CD1c-positive myeloid dendritic cell (primary cell): ENCODE measurements around the gene NKIRAS2.
A peak's percentile ranks its signal among the peaks of the same experiment; 100 is the strongest.

Source experiments
- DNase-seq: peaks from one replicate; pipeline ENCODE4 v3.0.0-alpha.2; 2016; ENCODE audit errors: extremely low spot score

The NKIRAS2 gene

DNA sequence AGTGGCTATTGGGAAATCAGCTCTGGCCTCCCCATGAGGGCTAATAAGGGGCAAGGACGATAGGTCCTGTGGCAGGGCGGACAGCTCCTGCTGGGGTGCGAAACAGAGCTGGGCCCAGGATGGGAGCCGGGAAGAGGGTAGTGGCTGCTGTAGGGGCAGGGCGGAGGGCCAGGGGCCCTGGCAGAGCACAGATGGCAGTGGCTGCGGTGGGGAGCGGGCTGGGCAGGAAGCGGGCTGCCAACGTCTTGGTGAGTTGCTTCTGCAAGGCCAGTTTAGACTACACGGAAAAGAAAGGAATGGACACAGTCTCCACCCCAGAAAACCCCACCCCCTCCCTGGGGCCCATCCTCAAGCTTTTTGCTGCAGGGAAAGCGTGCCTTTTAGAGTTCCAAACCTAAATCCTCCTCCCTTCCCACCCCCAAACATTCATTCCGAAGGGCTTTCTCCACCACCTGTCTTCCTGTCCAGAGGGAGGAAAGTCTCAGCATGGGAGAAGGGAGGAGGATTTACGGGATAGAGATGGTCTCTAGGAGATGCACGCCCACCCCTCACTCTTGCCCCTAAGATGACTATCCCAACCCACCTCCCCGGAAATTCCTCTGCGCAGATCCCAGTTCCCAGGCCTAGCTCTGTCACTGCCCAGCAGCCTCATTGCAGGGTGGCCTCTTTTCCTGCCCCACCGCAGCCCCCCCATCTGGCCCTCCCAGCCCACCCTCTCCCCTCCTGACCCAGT, 7.1 kb downstream of the NKIRAS2 start:
- DNase-seq = no peak

DNA sequence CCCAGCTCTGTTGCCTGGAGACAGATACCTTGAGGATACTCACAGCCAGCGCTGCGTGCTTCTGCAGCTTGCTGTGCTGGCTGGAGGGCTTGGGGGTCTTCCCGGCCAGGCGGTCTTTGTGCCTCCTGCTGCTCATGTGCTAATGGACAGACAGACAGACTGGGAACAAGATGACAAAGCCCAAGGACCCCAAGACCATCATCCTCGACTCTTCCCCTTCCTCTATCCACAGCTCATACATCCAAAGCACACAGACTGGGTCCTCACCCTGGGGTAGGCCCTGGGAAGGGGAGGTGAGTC, 7.7 kb downstream of the NKIRAS2 start:
- no peak for DNase-seq

DNA sequence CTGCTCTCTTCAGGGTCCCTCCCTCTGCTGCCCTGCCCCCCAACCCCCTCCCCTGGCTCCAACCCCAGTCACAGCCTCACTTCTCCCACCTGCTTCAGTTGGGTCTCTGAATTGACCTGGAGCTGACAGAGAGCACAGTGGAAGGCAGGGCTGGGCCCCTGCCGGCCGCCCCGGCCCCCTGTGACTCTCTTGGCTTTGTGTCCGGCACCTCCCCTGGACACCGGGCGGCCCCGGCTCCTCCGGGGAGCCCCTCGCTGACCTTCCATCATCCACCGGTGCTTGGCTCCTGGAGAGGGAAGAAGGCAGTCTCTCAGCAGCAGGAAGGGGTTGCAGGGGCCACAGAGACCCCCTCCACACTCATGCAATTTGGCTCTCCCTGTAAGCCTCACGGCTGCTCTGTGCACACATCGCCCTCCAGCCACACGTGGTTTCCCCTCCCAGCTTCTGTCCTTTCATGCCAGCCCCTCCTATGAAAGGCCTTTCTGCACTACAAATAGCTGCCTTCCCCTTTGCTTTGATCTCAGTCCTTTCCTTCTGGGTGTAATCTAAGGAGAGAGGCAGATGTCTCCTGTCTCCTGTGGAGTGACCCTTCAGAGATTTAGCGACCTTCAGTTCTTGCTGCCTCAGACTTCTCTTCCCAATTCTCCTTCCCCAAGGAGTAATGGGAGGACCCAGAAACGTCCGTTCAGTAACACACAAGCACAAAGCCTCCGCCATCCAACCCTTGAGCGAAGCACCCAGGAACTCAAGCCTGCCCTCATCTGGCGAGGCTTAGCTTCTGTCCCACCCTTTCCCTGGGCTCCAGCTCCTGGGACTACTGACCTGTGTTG, 8.3 kb downstream of the NKIRAS2 start:
- DNase-seq = no peak

DNA sequence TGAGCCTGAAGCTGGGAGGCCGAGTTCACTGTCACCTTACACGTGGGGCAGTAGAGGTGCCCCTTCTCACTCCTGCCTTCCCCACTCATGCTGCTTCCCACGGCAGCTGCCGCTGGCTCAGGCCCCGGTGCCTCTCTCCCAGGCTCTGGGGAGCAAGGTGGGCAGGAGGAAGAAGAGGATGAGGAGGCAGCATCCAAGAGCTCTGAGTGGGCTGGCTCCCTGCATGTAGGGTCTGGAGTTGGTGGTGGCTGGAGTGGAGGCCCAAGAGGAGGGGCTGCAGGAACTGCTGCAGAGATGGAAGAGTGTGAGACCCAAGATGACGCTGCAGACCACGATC, 8.9 kb downstream of the NKIRAS2 start:
- no peak for DNase-seq

DNA sequence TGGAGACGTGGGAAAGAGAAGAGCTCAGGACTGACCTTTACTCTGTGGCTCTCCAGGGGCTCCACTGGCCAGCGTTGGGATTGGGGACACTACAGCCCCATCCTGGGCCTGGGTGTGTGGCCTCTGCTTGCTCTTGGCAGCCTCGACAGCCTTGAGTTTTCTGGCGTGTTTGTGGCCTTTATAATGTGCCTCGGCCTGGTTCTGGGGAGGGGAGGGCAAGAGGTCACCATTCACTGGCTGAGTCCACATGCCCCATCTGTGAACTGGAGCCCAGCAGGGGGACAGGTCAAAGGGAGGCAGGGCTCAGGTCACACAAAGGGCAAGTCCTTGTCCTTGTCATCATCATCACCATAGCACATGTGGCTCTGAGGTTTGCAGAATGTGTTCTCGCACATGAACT, 11.7 kb downstream of the NKIRAS2 start:
- DNase-seq = no peak

DNA sequence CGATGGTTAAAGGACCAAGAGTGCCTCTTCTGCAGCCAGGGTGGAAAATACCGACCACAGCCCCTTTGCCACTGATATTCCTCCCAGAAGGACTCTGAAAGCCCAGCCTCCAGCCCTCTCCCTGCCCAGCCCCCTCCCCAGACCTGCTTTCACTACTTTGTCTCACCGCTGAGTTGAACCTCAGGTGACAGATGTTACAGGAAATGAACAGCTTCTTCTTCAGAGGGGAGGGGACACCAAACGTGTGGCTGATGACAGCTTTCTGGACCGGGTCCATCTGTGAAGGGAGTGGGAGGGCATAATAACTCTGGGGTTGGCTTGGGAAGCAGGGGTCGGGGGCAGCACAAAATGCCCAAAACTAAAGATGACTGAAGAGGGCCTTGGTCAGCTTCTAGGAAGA, 14.2 kb downstream of the NKIRAS2 start:
- DNase-seq = no peak

DNA sequence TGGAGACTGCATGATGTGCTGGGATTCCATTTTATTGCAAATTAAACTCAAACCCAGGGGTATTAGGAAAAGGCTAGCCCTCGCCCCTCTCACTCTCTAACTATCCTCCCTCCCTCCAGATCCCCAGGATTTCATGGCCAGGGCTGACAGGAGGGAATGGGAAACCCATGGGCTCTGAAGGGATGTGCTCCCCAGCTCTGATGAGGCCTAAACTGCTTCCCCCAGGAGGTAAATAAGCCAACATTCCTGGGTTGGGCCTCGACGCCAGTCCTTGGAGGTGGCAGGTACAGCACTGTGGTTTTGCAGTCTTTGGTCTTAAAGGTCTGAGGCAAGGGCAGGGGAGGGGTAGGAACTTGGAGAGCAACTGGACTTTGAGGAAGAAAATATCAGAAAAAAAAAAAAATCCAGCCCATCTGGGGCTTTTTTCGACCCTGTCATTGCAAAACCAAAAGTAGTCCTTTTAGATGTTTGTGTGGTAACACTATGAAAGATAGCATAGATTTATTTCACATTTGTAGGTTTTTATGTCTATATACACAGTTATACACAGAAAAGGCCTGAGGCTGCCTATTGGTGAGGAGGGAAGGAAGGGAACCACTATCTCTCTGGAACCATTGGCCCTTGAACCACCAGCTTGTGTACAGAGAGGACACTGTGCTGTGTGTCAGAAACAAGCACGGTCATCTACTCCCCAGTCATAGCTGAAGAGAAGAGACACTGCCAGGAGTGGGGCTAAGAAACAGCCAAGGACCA, 18.5 kb downstream of the NKIRAS2 start:
- DNase-seq = no peak

DNA sequence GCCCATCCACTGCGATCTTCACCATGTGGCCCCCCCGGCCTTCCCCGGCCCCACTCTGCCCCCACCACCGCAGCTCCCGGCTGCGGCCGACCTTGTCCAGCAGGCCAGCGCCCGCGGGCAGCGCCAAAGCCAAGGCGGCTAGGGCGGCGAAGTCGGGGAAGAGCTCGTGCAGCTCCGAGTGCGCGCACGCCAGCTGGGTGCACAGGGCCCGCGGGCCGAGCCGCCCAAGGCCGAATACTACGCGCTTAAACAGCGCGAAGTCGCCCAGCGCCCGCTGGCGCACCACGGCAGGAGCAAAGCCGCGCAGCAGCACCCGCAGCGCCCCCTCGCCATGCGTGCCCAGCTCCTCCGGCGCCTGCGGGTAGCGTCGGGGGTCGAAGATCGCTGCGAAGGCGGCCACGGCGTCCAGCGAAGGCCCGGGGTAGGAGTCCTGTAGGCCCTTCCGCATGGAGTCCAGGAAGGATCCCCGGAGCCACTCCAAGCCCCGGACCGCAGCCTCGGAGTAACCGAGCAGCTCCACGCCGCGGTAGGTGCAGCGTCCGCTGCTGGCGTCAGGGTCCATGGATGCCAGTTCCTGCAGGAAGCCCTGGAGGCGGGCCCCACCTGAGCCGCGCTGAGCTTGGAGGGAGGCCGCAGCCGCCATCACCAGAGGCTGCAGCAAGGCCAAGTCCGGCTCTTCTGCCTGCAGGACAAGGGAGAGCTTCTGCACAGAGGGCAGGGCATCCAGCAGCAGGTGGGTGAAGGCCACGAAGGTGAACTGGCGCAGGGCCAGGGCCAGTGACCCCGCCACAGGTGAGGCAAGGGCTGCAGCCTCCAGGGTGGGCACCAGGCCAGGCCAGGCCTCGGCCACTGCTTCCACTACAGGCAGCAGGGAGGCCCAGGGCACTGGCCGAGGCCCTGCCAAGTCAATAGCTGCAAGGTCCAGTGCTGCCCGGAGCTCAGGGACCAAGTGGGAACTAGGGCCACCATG, 20.2 kb downstream of the NKIRAS2 start:
- DNase-seq = no peak

DNA sequence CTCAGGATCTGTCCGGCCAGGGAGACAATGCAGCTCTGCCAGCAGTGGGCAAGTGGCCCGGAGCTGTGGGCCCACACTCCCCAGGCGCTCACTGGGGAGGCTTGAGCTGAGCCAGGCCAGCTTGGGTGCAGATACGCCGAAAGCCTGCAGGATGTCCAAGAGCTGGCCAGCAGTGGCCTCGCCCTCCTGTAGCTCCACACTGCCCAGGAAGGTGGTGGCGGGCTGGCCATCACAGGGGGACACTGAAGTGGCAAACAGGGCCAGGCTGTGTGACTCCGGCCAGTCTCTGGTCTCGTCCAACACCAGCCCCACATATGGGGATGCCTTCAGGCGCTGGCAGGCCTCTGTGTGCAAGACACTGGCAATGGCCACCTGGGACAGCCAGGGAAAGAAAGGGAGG, 20.9 kb downstream of the NKIRAS2 start:
- no peak for DNase-seq

DNA sequence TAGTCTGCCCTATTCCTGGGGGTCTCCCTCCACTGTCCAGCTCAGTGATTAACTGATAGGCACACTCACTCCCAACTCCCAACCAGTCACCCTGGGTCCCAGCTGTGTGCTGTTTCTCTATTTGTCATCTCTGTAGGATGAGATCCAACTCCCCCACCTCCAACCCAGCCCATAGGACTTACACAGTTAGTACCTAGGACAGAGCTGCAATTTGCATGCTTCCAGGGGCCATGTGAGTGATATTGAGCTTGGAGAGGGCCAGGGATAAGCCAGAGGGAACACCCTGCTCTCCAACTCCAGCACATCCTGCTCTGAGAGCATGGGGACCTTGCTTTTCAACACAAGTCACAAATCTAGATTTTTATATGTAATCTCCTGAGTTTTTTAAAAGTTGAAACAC, 21.7 kb downstream of the NKIRAS2 start:
- DNase-seq = no peak

DNA sequence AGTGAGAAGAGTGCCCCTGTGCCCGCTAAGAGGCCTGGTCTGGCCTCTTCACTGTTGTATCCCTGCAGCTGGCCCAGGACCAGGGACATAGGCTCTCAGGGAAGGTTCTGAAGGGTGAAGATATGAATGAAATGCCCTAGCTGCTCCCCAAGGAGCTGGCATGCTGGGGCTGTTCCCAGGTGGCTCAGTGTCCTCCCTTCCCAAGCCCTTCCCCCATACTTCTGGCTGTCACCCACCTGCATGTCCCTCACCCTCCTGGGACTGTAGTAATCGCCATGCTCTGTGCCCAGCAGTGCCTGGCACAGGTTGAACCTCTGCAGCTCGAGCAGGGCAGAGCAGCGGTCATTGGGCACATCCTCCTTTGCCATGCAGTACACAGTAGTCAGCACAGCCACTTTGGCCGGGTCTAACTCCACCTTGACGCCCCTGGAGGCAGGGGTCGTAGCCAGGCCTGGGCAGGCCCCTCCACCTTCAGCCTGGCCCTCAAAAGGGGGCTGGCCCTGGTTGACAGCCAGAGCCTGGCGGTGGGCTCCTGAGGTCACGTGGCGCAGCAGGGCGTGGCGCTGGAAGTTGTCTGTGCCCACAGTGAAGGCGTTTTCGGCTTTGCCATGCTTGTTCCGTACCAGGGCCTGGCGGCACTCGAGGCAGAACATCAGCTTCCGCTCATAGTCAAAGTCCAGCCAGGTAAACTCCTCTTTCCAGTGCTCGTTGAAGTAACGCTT, 22.9 kb downstream of the NKIRAS2 start:
- DNase-seq = no peak

DNA sequence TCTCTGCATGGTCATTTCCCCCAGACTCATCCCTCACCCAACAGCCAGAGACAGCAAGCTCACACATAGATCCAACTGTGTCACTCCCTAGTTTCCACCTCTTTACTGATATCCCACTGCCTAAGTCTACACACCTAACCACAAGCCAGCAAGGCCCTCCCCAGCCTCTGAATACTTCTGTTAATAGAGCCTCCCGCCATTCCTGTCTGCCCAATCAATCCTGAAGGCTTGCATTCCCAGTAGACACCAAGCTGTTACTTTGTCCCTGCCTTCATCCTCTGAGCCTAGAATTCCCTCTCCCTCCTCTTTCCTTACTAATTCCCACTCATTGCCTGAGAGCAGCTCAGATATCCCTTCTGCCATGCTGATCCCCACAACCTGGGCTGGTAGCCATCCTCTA, 25.8 kb downstream of the NKIRAS2 start:
- no peak for DNase-seq

DNA sequence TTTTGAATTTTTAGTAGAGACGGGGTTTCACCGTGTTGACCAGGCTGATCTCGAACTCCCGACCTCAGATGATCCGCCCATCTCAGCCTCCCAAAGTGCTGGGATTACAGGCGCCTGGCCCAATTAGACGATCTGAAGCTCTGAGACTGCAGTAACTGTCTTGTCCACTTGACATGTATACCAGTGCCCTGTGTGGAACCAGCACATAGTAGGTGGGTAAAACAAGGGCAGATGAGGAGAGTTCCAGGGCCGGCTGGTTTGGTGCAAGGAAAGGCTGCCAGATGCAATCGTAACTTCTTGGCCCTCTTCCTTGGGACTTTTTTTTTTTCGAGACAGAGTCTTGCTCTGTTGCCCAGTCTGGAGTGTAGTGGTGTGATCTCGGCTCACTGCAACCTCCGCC, 27.5 kb downstream of the NKIRAS2 start:
- DNase-seq = no peak

DNA sequence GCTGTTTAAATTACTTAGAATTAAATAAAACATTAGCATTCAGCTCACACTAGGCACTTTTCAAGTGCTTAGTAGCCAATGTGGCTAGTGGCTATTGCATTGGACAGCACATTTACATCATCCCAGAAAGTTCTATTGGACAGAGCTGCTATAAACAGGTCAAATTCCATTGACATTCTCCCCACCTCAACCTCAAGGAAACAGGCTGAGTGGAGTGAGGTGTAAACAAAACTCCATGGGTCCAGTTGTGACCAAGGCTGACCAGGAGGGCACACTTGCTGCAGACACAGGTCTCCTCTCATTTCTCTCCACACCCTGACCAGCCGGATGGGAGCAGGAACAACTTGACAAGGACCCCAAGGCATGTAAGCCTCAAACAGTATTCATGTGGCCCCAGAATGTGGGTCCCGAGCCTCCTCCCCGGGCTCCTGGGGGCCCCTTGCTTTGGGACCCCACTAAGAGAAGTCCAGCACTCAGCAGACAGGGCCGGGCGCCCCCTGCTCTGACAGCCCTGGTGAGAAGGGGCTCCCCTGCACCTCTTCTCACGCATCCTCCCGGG, 30.0 kb downstream of the NKIRAS2 start:
- no peak for DNase-seq

DNA sequence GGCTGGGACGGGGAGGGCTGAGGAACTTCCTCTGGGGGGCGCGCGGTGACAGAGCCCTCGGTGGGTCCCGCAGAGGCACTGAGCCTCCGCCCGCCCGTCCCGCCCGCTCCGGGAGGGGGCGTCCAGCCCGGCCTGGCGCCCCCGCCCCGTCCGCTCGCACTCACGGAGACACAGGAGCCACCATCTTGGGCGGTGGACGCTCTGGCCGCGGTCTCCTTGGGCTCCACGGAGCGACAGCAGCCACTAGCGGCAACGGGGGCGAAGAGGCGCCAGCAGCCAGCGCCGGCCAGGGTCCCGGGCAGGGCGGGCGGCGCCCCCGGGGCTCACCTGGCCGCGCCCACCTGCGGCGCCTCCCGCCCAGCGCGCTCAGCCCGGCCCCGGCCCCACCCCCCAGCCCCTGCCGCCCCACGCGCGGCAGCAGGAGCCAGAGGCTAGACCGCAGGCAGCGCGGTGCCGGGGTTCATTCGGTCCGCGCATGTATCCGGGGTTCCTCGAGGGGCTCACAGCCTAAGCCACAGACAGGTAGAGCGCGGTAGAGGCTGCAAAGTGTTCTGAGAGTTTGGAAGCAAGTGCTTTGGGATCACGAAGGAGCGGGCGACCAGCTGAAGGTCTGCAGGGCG, 30.6 kb downstream of the NKIRAS2 start, which contains the start of gene C17orf113:
Gene C17orf113 (minus strand): TSS at position 209 of the 620 bp plus-strand sequence. CDS start 7,225 bp downstream, outside the sequence.
- peak; percentile 52 for DNase-seq

DNA sequence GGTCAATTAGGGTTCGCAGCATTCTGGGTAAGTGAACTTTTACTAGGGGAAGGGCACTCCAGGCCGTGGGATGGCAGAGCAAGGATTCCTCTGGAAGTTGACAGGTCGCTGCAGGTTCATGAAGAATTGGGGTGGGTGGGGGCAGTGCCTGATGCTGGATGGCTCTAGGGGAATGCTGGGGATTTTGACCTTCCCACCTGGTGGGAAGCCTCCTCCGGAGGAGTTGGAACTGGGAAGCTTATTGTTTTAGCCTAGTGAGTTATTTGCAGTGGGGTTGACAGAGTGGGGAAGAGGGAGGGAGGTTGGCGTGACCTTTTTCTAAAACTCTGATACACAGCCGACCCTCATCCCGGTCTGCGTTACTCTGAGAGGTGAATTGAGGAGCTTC, 31.1 kb downstream of the NKIRAS2 start:
- DNase-seq = no peak

DNA sequence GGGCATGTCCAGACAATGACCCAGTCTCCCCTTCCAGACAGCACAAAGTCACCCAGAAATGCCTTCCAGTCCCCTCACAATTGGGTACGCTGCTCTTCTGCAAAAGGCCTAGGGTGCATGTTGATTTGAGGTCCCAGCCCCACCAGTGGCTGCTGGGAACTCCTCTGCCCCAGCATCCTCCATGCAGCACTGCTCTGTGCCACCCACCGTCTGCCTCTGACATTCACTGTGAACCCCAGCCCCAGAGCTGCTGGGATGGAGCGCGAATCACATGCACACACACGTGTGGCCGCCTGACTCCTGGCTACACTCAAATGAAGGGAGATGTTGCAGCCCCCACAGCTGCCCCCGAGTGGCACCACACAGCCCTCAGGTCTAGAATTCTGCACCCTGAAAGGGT, 31.8 kb downstream of the NKIRAS2 start:
- DNase-seq = no peak

DNA sequence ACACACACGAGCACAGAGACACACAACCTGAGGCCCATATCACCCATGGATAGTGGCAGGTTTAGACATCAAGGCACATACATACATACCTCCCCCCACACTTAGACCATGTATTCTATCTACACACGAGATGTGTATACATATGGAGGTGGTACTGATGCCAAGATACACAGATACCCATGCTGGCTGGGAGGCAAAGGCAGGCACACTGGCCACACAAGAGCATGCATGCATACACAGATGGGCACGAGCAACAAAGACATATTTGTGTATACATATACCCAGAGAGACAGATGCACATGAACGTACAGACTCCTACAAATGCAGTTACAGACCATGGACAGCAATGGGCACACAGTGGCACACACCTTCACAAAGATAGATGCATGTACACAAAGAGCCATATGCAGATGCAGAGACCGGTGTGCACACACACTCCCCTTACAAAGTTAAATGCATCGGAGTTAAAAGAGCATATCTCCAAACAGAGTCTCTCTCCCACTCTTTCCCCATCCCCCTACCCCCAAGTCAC, 32.5 kb downstream of the NKIRAS2 start:
- DNase-seq = no peak

DNA sequence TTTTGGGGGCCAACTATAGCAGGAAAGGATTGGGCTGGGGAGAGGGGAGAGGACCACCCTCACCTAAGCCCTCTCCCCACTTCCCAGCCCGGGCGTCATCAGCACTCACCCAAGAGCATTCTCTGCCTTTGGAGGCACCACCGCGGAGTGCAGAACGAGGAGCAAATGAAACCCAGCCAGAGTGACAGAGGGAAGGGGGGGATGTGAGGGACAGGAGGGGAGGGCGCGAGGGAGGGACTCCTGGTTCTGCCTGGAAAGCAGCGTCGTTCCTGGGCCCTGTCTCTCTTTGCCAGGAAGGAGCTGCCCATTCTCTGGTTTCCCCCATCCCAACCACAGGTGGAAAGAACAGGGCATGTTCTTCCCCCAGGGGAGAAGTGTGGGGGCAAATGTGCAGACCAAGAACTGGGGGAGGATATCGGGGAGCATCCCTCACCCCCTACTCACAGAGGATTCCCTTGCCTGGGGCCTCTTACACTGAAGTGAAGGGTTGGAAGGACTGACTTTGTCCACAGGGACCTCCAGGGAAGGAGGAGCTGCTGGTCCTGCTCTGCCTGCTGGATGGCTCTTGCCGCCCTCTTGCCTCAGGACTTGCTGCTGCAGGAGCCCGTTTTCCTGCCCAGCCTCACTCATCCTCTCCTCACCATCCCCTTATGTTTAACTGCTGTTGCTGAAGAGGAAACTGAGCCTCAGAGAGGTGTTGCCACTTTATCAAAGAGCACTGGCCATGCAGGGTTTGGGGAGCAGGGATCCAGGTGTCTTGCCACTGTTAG, 34.0 kb downstream of the NKIRAS2 start:
- DNase-seq = no peak
